Measurements from ENCODE around the gene TAF13.
A peak's percentile ranks its signal among the peaks of the same experiment; 100 is the strongest.

The TAF13 gene, protein sequence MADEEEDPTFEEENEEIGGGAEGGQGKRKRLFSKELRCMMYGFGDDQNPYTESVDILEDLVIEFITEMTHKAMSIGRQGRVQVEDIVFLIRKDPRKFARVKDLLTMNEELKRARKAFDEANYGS

GRCh38 chr1:109075531-109076490 is at the start of gene TAF13:
TSS of gene TAF13 (minus strand) at chr1:109076003. CDS start at chr1:109075947, 56 bp downstream.
- peak; percentile 96 for DNase-seq (ENCODE audit: low read depth)
- peak; percentile 31 for TF ChIP-seq CTCF (IDR thresholded peaks at IDR 0.05; ENCODE audit: insufficient read depth, low read depth, low read length, missing control alignments)
- peak within 1 kb of the TSS; percentile 90 for H3K4me3 ChIP-seq (ENCODE audit: low read length)

GRCh38 chr1:109120356-109120755 is 44.6 kb upstream of the TAF13 start:
- H3K4me3 ChIP-seq (ENCODE audit: low read length), result no peak overlapping the region
- no peak for TF ChIP-seq CTCF (IDR thresholded peaks at IDR 0.05; ENCODE audit: insufficient read depth, low read depth, low read length, missing control alignments)
- no peak for DNase-seq (ENCODE audit: low read depth)

DNA sequence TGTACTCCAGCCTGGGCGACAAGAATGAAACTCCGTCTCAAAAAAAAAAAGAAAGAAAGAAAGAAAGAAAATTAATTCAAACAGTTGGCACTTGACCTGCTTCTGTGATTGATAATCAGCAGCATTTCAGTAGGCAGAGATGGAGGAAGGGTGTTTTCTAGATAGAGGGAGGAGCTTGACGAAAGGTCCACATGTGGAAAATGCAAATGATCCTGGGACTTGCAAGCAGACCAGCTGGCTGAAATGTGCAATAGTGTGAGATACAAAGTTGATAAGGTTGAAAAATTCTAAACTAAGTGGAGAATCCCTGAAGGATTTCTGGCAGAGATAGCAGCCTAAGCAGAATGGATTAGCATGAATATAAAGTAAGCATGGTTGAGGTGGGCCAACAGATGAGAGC is 42.3 kb upstream of the TAF13 start:
- no peak overlapping the region for H3K4me3 ChIP-seq (ENCODE audit: low read length)
- no peak for DNase-seq (ENCODE audit: low read depth)
- TF ChIP-seq CTCF (IDR thresholded peaks at IDR 0.05; ENCODE audit: insufficient read depth, low read depth, low read length, missing control alignments), result no peak

- no peak for TF ChIP-seq CTCF (IDR thresholded peaks at IDR 0.05; ENCODE audit: insufficient read depth, low read depth, low read length, missing control alignments)
- no peak overlapping the region for H3K4me3 ChIP-seq (ENCODE audit: low read length)
- DNase-seq (ENCODE audit: low read depth), result no peak
These were observed 40.5 kb upstream of the TAF13 start for GRCh38 chr1:109116286-109116685.

- H3K4me3 ChIP-seq (ENCODE audit: low read length), result no peak overlapping the region
- no peak for TF ChIP-seq CTCF (IDR thresholded peaks at IDR 0.05; ENCODE audit: insufficient read depth, low read depth, low read length, missing control alignments)
- no peak for DNase-seq (ENCODE audit: low read depth)
These were observed 39.9 kb upstream of the TAF13 start for GRCh38 chr1:109115685-109116084.

DNA sequence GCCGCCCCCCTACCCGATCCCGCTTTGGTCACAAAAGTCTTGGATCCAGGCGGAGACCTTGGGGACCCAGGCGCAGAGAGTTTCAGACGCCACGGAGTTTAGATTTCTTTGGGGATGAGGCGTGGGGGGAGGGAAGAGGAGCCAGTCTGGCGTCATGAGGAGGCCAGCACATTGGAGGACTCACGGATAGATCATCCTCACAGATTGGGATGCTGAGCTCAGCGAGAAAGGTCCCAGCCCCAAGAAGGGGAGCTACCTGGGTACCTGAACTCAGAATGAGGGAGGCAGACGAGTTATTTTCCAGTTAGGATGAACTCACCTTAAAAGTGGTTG is 38.5 kb upstream of the TAF13 start:
- no peak overlapping the region for H3K4me3 ChIP-seq (ENCODE audit: low read length)
- DNase-seq (ENCODE audit: low read depth), result peak; percentile 20
- no peak for TF ChIP-seq CTCF (IDR thresholded peaks at IDR 0.05; ENCODE audit: insufficient read depth, low read depth, low read length, missing control alignments)

Data from epithelial cell of esophagus (primary cell).